HG03432 (cell line): ENCODE data around the gene HES7.
A peak's percentile ranks its signal among the peaks of the same experiment; 100 is the strongest.

Experiments
- ATAC-seq: cut with Tn5 transposase; IDR thresholded peaks from one replicate; pipeline ENCODE4 v1.9.1; 2021; ENCODE audit warnings: mild to moderate bottlenecking, moderate library complexity; ENCODE audit not compliant: unreplicated experiment

The HES7 gene

DNA sequence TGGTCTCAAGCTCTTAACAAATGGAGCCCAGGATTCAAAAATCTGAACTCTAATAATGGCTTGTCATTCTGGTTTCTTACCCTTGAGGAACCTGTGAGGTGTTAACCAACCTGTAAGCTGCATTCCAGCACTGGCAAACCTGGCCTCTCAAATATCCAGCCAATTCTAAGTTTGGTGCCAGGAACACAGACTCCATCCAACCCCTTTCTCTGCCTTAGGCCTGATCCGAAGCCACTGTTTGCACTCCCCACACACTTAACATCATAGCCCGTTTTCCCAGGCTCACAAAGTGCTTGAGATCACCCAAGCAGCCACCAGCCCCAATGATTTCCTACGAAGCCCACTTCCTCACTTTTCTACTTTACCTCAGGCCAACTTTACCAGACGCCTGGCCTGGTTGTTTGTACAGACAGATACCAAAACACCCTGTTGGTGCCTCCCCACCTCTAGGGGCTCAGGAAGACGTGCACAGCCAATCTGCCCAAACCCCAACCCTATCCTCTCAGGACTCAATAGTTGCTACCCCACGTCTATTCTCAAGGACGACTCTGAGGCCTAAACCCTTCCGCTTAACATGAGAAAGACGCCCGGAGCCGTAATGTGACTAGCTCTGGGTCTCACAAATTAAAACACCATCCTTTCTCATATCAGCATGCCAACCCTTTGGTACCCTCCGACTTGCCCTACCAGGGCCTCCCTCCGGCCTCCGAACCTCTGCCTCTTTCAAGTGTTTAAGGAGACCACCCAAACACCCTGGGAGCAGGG lies 31.5 kb upstream of the HES7 start:
- no peak for ATAC-seq

DNA sequence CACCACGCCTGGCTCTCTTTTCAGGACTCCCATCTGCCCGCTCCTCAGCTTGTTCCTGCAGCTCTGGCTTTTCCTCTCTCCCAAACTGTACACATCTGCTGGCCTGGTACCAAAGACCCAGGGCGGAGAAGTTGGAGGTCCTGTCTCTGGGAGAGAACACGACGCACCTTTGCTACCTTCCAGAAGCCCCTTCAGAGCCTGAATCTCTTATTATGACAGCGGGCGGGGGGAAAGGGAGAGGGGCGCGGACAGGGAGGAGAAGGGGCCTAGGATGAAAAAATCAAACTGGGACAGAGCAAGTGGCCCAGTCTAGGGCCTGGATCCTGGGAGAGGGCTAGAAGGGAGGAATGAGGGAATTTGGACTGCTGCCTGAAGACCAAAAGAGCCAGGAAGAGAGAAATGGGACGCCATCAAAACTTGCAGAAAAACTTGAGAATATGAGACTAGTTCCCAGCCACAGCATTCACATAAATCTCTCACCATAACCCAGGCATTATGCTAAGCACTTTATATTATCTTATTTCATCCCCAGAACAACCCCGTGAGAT lies 30.8 kb upstream of the HES7 start:
- no peak for ATAC-seq

- no peak for ATAC-seq
Measured at GRCh38 chr17:8153957-8154607, 30.2 kb upstream of the HES7 start.

GRCh38 chr17:8153525-8153956 lies 29.6 kb upstream of the HES7 start:
- ATAC-seq: no peak

GRCh38 chr17:8153031-8153451 lies 29.1 kb upstream of the HES7 start:
- ATAC-seq: no peak

GRCh38 chr17:8152112-8152775 lies 28.3 kb upstream of the HES7 start, which contains the start of gene PER1:
Gene PER1, minus strand, starts transcription at chr17:8152404. Its CDS starts 1,698 bp downstream, at chr17:8150706.
- peak; percentile 25 for ATAC-seq

- ATAC-seq: no peak
Measured at GRCh38 chr17:8151641-8152111, 27.8 kb upstream of the HES7 start.

DNA sequence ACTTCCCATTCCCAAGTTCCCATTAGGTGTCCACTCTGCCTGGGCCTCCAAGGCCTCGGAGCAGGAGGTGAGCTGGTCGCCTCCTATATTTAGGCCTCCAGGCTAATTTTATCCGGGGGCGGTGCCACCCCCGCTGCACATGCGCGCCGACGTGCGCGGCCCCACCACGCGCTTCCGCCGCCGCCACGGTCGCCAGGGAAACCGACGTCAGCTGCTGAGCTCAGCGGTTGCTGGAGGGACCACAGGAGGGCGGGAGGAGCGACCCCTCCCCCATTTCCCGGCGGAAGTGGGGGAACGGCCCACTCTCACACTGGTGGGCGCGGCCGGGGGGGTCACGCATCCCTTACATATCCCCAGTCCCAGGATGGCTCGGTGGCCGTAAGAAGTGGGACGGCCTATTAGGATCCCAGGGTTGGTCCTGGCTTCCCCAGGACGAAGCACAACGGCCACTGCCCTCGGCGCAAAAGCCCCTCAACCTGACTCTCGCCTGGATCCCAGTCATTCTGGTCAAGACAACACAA lies 27.3 kb upstream of the HES7 start:
- ATAC-seq: peak; percentile 57

- no peak for ATAC-seq
Measured at GRCh38 chr17:8150194-8151119, 26.6 kb upstream of the HES7 start.

DNA sequence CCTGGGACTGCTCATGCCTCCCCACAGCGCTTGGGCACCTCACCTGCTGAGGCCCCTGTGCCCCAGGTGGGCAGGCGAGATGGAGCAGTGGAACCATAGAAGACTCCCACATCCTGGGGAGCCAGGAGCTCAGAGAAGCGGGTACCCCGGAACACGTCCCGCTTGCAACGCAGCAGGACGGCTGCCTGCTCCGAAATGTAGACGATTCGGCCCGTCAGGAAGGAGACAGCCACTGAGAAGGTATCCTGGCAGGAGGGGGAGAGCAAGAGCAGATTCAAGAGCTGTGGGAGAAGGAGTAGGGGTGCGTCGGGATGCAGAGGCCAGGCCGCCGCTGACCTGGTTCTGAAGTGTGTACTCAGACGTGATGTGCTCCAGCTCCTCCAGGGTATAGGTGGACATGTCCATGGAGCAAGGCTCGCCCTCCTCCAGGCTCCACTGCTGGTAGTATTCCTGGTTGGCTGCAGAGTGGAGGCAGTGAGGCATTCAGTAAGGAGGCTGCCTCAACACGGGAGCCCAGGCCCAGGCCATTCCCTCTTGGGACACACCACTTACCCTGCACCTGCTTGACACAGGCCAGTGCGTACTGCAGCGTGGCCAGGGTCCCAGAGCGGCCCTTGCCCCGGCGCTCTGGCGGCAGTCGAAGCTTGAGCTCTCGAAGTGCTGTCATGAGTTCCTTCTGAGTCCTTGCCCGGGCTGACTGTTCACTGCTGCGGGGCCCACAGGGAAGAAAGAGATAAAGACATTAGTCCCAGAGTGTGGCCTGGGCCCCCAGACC lies 25.7 kb upstream of the HES7 start:
- no peak for ATAC-seq

- no peak for ATAC-seq
Measured at GRCh38 chr17:8148560-8148959, 24.7 kb upstream of the HES7 start.

DNA sequence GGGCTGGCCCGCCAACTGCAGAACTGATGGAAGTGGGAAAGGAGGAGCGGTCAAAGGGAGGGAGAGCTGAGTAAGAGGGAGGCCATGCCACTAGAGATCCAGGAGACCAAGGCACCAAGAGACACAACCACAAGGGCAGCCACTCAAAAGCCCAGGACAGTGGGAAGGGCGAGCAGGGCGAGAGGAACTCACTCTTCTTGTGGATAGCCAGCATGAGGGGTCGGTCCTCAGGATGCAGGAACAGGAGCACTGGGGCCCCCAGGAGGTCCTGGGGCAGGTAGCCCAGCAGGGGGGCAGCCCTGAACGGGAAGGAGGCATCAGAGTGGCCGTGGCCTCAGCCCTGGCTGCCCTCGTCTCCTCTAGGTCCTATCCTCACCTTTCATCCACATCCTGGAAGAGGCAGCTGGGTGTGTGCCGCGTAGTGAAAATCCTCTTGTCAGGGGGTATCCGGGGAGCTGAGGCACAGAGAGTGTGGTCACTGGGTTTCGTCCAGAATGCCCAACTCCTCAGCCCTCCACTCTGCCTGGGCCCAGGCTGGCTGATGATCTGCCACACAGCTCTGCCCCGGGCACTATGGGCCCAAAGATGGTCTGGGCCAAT lies 24.0 kb upstream of the HES7 start:
- no peak for ATAC-seq

DNA sequence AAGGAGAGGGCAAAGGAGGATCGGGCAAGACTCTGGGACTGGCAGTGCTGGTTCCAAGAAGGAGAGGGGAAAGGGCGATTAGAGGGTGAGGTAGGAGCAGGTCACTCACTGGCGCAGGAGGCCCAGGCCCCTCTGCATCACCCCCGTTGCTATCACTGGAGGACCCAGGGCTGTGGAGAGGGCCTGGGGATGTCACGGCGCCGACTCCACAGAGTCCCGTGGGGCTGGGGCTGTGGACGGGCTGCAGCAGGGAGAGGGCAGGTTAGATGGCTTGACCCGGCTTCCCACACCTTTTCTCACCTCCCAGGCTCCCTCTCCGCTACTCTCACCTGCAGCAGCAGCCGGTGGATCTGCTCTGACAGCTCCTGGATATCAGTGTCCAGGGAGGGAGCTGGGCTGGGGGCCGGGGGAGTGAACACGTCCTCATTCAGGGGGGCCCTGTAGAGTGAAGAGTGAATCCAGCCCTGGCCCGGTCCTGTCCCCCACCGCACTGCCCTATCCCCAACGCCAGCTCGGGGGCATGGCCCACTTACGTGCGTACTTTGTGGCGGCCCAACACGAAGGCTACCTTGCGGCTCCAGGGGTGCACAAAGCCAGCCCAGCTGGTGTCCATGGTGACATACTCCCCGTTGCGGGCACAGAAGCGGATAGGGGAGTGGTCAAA lies 23.4 kb upstream of the HES7 start:
- ATAC-seq: no peak

GRCh38 chr17:8146381-8147140 lies 22.7 kb upstream of the HES7 start:
- ATAC-seq: no peak

DNA sequence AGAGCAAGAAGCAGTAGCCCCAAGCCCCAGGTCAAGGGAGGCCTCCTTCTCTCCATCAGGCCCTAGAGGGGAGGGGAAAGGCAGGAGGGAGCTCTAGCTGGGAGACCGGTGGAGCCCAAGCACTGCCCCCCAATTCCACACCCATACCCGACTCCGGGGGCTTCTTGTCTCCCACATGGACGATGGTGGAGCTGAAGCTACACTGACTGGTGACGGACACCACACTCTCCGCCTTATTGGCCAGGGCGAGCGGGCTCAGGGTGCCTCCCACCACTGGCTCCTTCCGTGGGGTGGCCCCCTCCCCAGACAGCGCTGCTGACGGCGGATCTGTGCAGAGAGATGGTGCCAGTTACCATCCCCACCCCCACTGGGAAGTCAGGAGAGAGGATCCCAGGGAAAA lies 21.9 kb upstream of the HES7 start:
- ATAC-seq: no peak

GRCh38 chr17:8144401-8145231 lies 20.7 kb upstream of the HES7 start:
- ATAC-seq: no peak
